Breast epithelium (tissue), 3 donors: ENCODE results near the gene UNC79.

ENCODE experiments used
- CTCF ChIP-seq, 3 donors: fragments of 450-650 bp; IDR thresholded peaks; one replicate each; pipeline ENCODE4 v1.5.1; 2016 to 2017; ENCODE audit warnings: antibody characterized with exemption in 3 of 3, mild to moderate bottlenecking in 3 of 3, moderate library complexity in 3 of 3
- POLR2A ChIP-seq: fragments of 450-650 bp; IDR thresholded peaks from one replicate; pipeline ENCODE4 v1.6.1; 2016; ENCODE audit warnings: antibody characterized with exemption, mild to moderate bottlenecking, moderate library complexity

GRCh38 chr14:93458234-93458633 is 27.5 kb downstream of the UNC79 start:
- TF ChIP-seq CTCF (IDR thresholded peaks at IDR 0.05) (no peak), POLR2A (no peak)
